ENCODE results near the gene KLK12. TPM values are rescaled to one million over a fixed set of nuclear protein-coding genes. Genes with fewer than 3 reads are reported as not detected.

Gene KLK12
- total and polyA plus RNA-seq, 7 donors = not detected

- Histone ChIP-seq H3K27me3 (ENCODE audit: insufficient read depth in 3 of 3, low read length in 2 of 3) (peaks cover 0 to 3% (median 2%) of the 10 kb centered on the region in 3 donors), H3K4me3 (no peak overlapping the region), H3K4me1 (no peaks in the 10 kb centered on the region), H3K9me3 (no peaks in the 10 kb centered on the region), H3K36me3 (ENCODE audit: insufficient read depth in 1 of 2, low read depth in 1 of 2) (no peaks in the 10 kb centered on the region), H3K27ac (no peak overlapping the region)
- TF ChIP-seq CTCF (IDR thresholded peaks at IDR 0.05) = no peak
- 20 to 29% (median 27%) methylated on average over 8 of the region's 8 CpGs for WGBS, 3 donors
- DNase-seq (no peak), ATAC-seq (no peak)
- intact Hi-C loops (cut with DNase I) = no loop called here
These were observed 55.0 kb downstream of the KLK12 start for GRCh38 chr19:50979758-50980157.

Other genes starting within 250 kb of the KLK12 start
- not detected for gene ACP4, start 244.6 kb downstream of the KLK12 start, total RNA-seq
- not detected for gene ACP4, start 244.6 kb downstream of the KLK12 start, polyA plus RNA-seq
- under 1 TPM in 2 of 4 donors, not detected in 2; 0.32 to 0.34 TPM for gene KLK1, start 211.2 kb downstream of the KLK12 start, total RNA-seq
- under 1 TPM in 2 of 3 donors, not detected in 1; 0.08 to 0.48 TPM for gene KLK1, start 211.2 kb downstream of the KLK12 start, polyA plus RNA-seq
- gene KLK15, start 201.4 kb downstream of the KLK12 start, total RNA-seq = not detected
- not detected for gene KLK15, start 201.4 kb downstream of the KLK12 start, polyA plus RNA-seq
- not detected for gene KLK3, start 180.1 kb downstream of the KLK12 start, total RNA-seq
- not detected for gene KLK3, start 180.1 kb downstream of the KLK12 start, polyA plus RNA-seq
- gene KLK2, start 161.6 kb downstream of the KLK12 start, total RNA-seq = not detected
- gene KLK2, start 161.6 kb downstream of the KLK12 start, polyA plus RNA-seq = not detected
- not detected for gene KLK4, start 123.6 kb downstream of the KLK12 start, total RNA-seq
- gene KLK4, start 123.6 kb downstream of the KLK12 start, polyA plus RNA-seq = not detected
- gene KLK5, start 82.0 kb downstream of the KLK12 start, total RNA-seq = not detected
- under 1 TPM in 1 of 3 donors, not detected in 2; 0.05 TPM for gene KLK5, start 82.0 kb downstream of the KLK12 start, polyA plus RNA-seq
- gene KLK6, start 65.4 kb downstream of the KLK12 start, total RNA-seq = not detected
- under 1 TPM in 1 of 3 donors, not detected in 2; 0.04 TPM for gene KLK6, start 65.4 kb downstream of the KLK12 start, polyA plus RNA-seq
- gene KLK7, start 51.1 kb downstream of the KLK12 start, total RNA-seq = not detected
- gene KLK7, start 51.1 kb downstream of the KLK12 start, polyA plus RNA-seq = not detected
- gene KLK8, start 33.4 kb downstream of the KLK12 start, total RNA-seq = not detected
- gene KLK8, start 33.4 kb downstream of the KLK12 start, polyA plus RNA-seq = under 1 TPM in 2 of 3 donors, not detected in 1; 0.09 to 0.76 TPM
- not detected for gene KLK10, start 15.3 kb downstream of the KLK12 start, total RNA-seq
- gene KLK10, start 15.3 kb downstream of the KLK12 start, polyA plus RNA-seq = under 1 TPM; 0.04 to 0.16 (median 0.04) TPM
- under 1 TPM in 3 of 4 donors, not detected in 1; 0.19 to 0.52 (median 0.24) TPM for gene KLK11, start 8.4 kb downstream of the KLK12 start, total RNA-seq
- under 1 TPM; 0.13 to 0.20 (median 0.17) TPM for gene KLK11, start 8.4 kb downstream of the KLK12 start, polyA plus RNA-seq
- gene KLK13, start 30.1 kb upstream of the KLK12 start, total RNA-seq = not detected
- gene KLK13, start 30.1 kb upstream of the KLK12 start, polyA plus RNA-seq = under 1 TPM in 1 of 3 donors, not detected in 2; 0.18 TPM
- not detected for gene KLK14, start 47.9 kb upstream of the KLK12 start, total RNA-seq
- under 1 TPM in 1 of 3 donors, not detected in 2; 0.20 TPM for gene KLK14, start 47.9 kb upstream of the KLK12 start, polyA plus RNA-seq
- gene CTU1, start 73.4 kb upstream of the KLK12 start, total RNA-seq = 1 to 10 TPM; 4.9 to 9.1 (median 6.0) TPM
- gene CTU1, start 73.4 kb upstream of the KLK12 start, polyA plus RNA-seq = 1 to 10 TPM; 1.4 to 7.5 (median 2.1) TPM
- 1 to 10 TPM in 3 of 4 donors, under 1 TPM in 1; 0.73 to 2.2 (median 1.8) TPM for gene SIGLEC9, start 89.9 kb upstream of the KLK12 start, total RNA-seq
- under 1 TPM; 0.24 to 0.69 (median 0.25) TPM for gene SIGLEC9, start 89.9 kb upstream of the KLK12 start, polyA plus RNA-seq
- under 1 TPM; 0.38 to 0.82 (median 0.50) TPM for gene SIGLEC7, start 107.3 kb upstream of the KLK12 start, total RNA-seq
- gene SIGLEC7, start 107.3 kb upstream of the KLK12 start, polyA plus RNA-seq = under 1 TPM in 2 of 3 donors, not detected in 1; 0.08 to 0.60 TPM
- gene CD33, start 190.1 kb upstream of the KLK12 start, total RNA-seq = 1 to 10 TPM; 2.0 to 3.1 (median 2.3) TPM
- 1 to 10 TPM in 1 of 3 donors, under 1 TPM in 2; 0.24 to 1.3 (median 0.75) TPM for gene CD33, start 190.1 kb upstream of the KLK12 start, polyA plus RNA-seq
- gene SIGLECL1, start 216.1 kb upstream of the KLK12 start, total RNA-seq = not detected
- not detected for gene SIGLECL1, start 216.1 kb upstream of the KLK12 start, polyA plus RNA-seq